ENCODE results near the gene RNF220. TPM values are rescaled to one million over a fixed set of nuclear protein-coding genes. Genes with fewer than 3 reads are reported as not detected.

RNF220 gene
- total and polyA plus RNA-seq, 9 of the 15 experiments (the other 6 are each of a cell fraction or from before 2014, with no cell fraction given), result 5.1 to 117 (median 66.9) TPM

GRCh38 chr1:44559913-44560312 lies 154.9 kb downstream of the RNF220 start:
- in situ Hi-C loops (cut with MboI) (loop anchor here (10.0 kb wide), 1 partner anchor 515 kb away; no protein-coding TSS in a partner anchor), intact Hi-C loops (cut with micrococcal nuclease) (no loop called here)
- Histone ChIP-seq H3K9me3 (replicated peaks; ENCODE audit: control insufficient read depth, insufficient read depth, low read depth, low read length) (no peaks in the 10 kb centered on the region), H3K27ac (ENCODE audit: extremely low read depth, low read depth, low read length) (no peak overlapping the region), H3K4me3 (no peak overlapping the region), H2AFZ (ENCODE audit: low read depth, low read length) (no peak overlapping the region), H3K4me1 (replicated peaks in 1 of 2; ENCODE audit: control insufficient read depth in 2 of 2, insufficient read depth in 2 of 2, low read length in 2 of 2) (no peaks in the 10 kb centered on the region; a peak in 1 of 5 replicates), H4K20me1 (replicated peaks; ENCODE audit: control insufficient read depth, insufficient read depth, low read length) (peaks cover 15% of the 10 kb centered on the region; the same call in 1 of the 2 replicates), H3K4me2 (ENCODE audit: insufficient read depth, low read length) (no peak overlapping the region), H3K36me3 (ENCODE audit: control insufficient read depth, insufficient read depth, low read length) (no peaks in the 10 kb centered on the region), H3K9ac (ENCODE audit: insufficient read depth in 1 of 2, low read depth in 2 of 2, low read length in 2 of 2) (no peak overlapping the region), H3K9me1 (ENCODE audit: control insufficient read depth, insufficient read depth, low read length) (peaks cover 4% of the 10 kb centered on the region), H3K27me3 (ENCODE audit: control insufficient read depth in 2 of 2, insufficient read depth in 2 of 2, low read length in 2 of 2) (peaks cover 74 to 78% of the 10 kb centered on the region in 2 experiments), H3K79me2 (ENCODE audit: control insufficient read depth, insufficient read depth, low read length) (no peaks in the 10 kb centered on the region)
- no TSS peak for BruUV-seq (replicated peaks)
- FAIRE-seq (no peak), DNase-seq (ENCODE audit: extremely low read depth in 1 of 4, low spot score in 3 of 4) (no peak), ATAC-seq (no peak)
- WGBS (ENCODE audit: insufficient coverage, low coverage, missing lambda C conversion rate), result 1% methylated on average over 6 of the region's 6 CpGs
- POLR2A ChIA-PET, result interaction anchor here (0.8 to 1.6 kb wide), 6 partner anchors 8 to 132 kb away, joined by 3 to 4 read pairs (median 3); no protein-coding TSS in a partner anchor
- CTCF ChIA-PET (ENCODE audit: low intra/inter-chr PET ratio), result no interaction called here
- TF ChIP-seq NEUROD1 (IDR thresholded peaks at IDR 0.05; ENCODE audit: borderline replicate concordance, low read depth, low read length, partially characterized antibody) (no peak), ZNF766 (CRISPR knock-in tag; conservative IDR thresholded peaks at IDR 0.05) (no peak), RBBP5 (IDR thresholded peaks at IDR 0.05; ENCODE audit: borderline replicate concordance, insufficient read depth, low read length, poor library complexity, severe bottlenecking) (no peak), ID3 (CRISPR knock-in tag; IDR thresholded peaks at IDR 0.05) (no peak), ID3 (tag; IDR thresholded peaks at IDR 0.05) (no peak), ZNF551 (CRISPR knock-in tag; IDR thresholded peaks at IDR 0.05) (no peak), GMEB1 (CRISPR knock-in tag; IDR thresholded peaks at IDR 0.05) (no peak), CHD7 (IDR thresholded peaks at IDR 0.05; ENCODE audit: low read depth, low read length) (no peak)

Data from K562 (cell line).